SK-N-SH treated with all-trans-retinoic acid at 6 μM for 48 hours (cell line): ENCODE data around the gene PRTFDC1.

Source experiments
- ATAC-seq: fragments of 200-7000 bp; cut with Tn5 transposase; 3 replicates; pipeline ENCODE4 v1.9.1; 2020; ENCODE audit warnings: mild to moderate bottlenecking, moderate library complexity
- ARNTL ChIP-seq: fragments of 450-650 bp; formaldehyde crosslinking; IDR thresholded peaks from 2 replicates; pipeline ENCODE4 v1.5.0; 2020; ENCODE audit warnings: low read depth, mild to moderate bottlenecking, moderate library complexity, borderline replicate concordance
- BACH2 ChIP-seq: fragments of 250-450 bp; sonication (Bioruptor Pico); IDR thresholded peaks from 2 replicates; pipeline ENCODE4 v1.9.0; 2021; ENCODE audit warnings: mild to moderate bottlenecking, borderline replicate concordance
- CSDC2 ChIP-seq: fragments of 250-450 bp; sonication (Bioruptor Pico); IDR thresholded peaks from 2 replicates; pipeline ENCODE4 v1.5.0; 2020; ENCODE audit warnings: mild to moderate bottlenecking, moderate library complexity
- GLIS3 ChIP-seq: fragments of 250-450 bp; sonication (Bioruptor Pico); IDR thresholded peaks from 2 replicates; pipeline ENCODE4 v1.5.0; 2020; ENCODE audit warnings: mild to moderate bottlenecking, moderate library complexity
- ISL1 ChIP-seq: fragments of 250-450 bp; sonication (Bioruptor Pico); IDR thresholded peaks from 2 replicates; pipeline ENCODE4 v2.1.2; 2022; ENCODE audit warnings: mild to moderate bottlenecking, moderate library complexity
- OSR1 ChIP-seq: fragments of 250-450 bp; sonication (Bioruptor Pico); IDR thresholded peaks from 2 replicates; pipeline ENCODE4 v1.8.0; 2022; ENCODE audit warnings: moderate library complexity, mild to moderate bottlenecking, inconsistent platforms
- PPARA ChIP-seq: fragments of 250-450 bp; sonication (Bioruptor Pico); IDR thresholded peaks from 2 replicates; pipeline ENCODE4 v1.5.0; 2020; ENCODE audit warnings: mild to moderate bottlenecking, borderline replicate concordance
- RARB ChIP-seq: fragments of 250-450 bp; sonication (Bioruptor Pico); IDR thresholded peaks from 2 replicates; pipeline ENCODE4 v1.8.0; 2021; ENCODE audit warnings: mild to moderate bottlenecking, moderate library complexity
- SNAI2 ChIP-seq: fragments of 250-450 bp; sonication (Bioruptor Pico); IDR thresholded peaks from 2 replicates; pipeline ENCODE4 v1.5.0; 2020; ENCODE audit warnings: mild to moderate bottlenecking, moderate library complexity
- TCF4 ChIP-seq: fragments of 250-450 bp; sonication (Bioruptor Pico); IDR thresholded peaks from 2 replicates; pipeline ENCODE4 v1.8.0; 2021; ENCODE audit warnings: mild to moderate bottlenecking, moderate library complexity, borderline replicate concordance
- TOX ChIP-seq: fragments of 250-450 bp; sonication (Bioruptor Pico); IDR thresholded peaks from 2 replicates; pipeline ENCODE4 v1.8.0; 2021; ENCODE audit warnings: mild to moderate bottlenecking, moderate library complexity, borderline replicate concordance
- ZC3H10 ChIP-seq: fragments of 250-450 bp; sonication (Bioruptor Pico); IDR thresholded peaks from 2 replicates; pipeline ENCODE4 v1.5.1; 2021; ENCODE audit warnings: mild to moderate bottlenecking, moderate library complexity
- ZFP3 ChIP-seq: fragments of 250-450 bp; sonication (Bioruptor Pico); IDR thresholded peaks from 2 replicates; pipeline ENCODE4 v1.5.0; 2020; ENCODE audit warnings: mild to moderate bottlenecking, moderate library complexity
- ZNF565 ChIP-seq: fragments of 450-650 bp; formaldehyde crosslinking; conservative IDR thresholded peaks from 2 replicates; pipeline ENCODE4 v1.5.0; 2020; ENCODE audit warnings: low read depth, mild to moderate bottlenecking, moderate library complexity
- ZNF70 ChIP-seq: fragments of 450-650 bp; formaldehyde crosslinking; IDR thresholded peaks from 2 replicates; pipeline ENCODE4 v1.5.0; 2020; ENCODE audit warnings: mild to moderate bottlenecking, moderate library complexity
- ZNF8 ChIP-seq: fragments of 450-650 bp; formaldehyde crosslinking; IDR thresholded peaks from 2 replicates; pipeline ENCODE4 v1.5.0; 2020; ENCODE audit warnings: mild to moderate bottlenecking, moderate library complexity
- TF ChIP-seq, protein P1 (sequence below): fragments of 250-450 bp; sonication (Bioruptor Pico); IDR thresholded peaks from 2 replicates; pipeline ENCODE4 v1.8.0; 2021; ENCODE audit warnings: low read depth, mild to moderate bottlenecking, moderate library complexity, borderline replicate concordance
- TF ChIP-seq, protein P2 (sequence below): fragments of 250-450 bp; sonication (Bioruptor Pico); IDR thresholded peaks from 2 replicates; pipeline ENCODE4 v1.5.0; 2020; ENCODE audit warnings: mild to moderate bottlenecking, moderate library complexity
- TF ChIP-seq, protein P3 (sequence below): fragments of 250-450 bp; sonication (Bioruptor Pico); IDR thresholded peaks from 2 replicates; pipeline ENCODE4 v1.5.1; 2021; ENCODE audit warnings: mild to moderate bottlenecking, moderate library complexity
- TF ChIP-seq, protein P4 (sequence below): fragments of 250-450 bp; sonication (Bioruptor Pico); IDR thresholded peaks from 2 replicates; pipeline ENCODE4 v1.8.0; 2020; ENCODE audit warnings: mild to moderate bottlenecking, moderate library complexity, borderline replicate concordance

PRTFDC1 gene

DNA sequence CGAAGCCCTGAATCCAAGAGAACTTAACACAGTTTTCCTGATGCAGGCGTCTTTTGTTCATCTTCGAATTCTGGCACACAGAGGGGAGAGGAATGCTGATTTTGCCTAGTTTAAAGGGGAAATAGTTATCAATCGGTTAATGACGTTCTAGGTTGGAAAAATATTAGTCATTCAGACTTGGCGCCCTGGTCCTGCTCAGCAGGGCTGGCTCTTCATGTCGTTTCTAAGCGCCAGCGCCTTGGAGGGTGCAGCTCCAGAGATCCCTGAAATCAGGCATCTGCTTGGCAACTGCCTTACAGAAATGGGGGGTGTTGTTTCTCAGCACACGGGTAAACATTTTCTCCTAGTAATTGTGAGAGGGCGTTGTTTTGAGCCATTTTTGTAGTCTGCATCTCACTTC lies 1.3 kb upstream of the PRTFDC1 start:
- ATAC-seq: no peak

DNA sequence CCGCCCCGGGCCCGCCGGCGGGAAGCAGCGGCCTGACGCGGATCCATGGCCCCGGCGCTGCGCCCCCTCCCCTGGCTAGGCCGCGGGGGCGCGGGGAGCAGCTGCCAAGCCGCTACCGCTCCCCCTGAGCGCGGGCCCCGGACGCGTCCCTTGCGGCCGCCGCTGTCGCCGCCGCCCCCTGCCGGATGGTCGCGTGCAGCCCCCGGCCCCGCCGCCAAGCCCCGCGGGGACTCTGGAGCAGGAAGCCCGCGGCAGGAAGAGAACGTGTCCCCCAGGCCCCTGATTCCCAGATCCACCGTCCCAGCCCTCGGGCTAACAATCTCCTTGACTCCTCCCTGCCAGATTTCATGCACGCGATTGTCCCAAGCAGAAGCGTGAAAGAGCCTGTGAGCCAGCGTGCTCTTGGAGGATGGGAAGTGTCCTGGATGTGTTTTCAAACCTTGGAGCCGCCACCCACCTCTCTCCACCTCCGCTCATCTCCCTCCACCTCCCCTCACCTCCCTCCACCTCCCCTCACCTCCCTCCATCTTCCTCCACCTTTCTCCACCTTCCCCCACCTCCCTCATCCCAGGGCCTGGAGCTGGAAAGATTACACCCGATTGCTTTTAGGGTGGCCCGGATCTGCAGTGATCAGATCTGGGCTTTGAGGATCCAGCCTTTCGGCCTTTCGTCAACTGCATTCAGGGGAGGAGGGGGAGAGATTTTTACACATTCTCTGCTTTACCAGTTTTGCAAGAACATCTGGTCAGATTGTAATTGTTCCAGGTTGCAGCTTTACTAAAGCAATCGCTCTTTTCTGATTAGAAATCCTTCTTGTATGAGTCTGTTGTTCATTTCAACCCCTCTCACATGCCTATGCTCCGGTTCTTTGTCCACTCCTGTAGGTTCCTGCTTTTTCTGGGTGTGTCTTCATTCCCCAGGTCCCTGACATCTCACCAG lies 570 bp upstream of the PRTFDC1 start:
- ATAC-seq: peak; percentile 62
- TF ChIP-seq SNAI2 (CRISPR knock-in tag) (no peak), ZNF8 (CRISPR knock-in tag) (no peak), TOX (CRISPR knock-in tag) (no peak), CSDC2 (CRISPR knock-in tag) (no peak), GLIS3 (no peak), ZFP3 (CRISPR knock-in tag) (no peak), BACH2 (no peak), OSR1 (CRISPR knock-in tag) (no peak), ZNF70 (no peak), RARB (CRISPR knock-in tag) (no peak), PPARA (no peak), TCF4 (CRISPR knock-in tag) (no peak), ZNF565 (CRISPR knock-in tag) (no peak), ISL1 (CRISPR knock-in tag) (no peak)
- TF ChIP-seq, protein P1, sequence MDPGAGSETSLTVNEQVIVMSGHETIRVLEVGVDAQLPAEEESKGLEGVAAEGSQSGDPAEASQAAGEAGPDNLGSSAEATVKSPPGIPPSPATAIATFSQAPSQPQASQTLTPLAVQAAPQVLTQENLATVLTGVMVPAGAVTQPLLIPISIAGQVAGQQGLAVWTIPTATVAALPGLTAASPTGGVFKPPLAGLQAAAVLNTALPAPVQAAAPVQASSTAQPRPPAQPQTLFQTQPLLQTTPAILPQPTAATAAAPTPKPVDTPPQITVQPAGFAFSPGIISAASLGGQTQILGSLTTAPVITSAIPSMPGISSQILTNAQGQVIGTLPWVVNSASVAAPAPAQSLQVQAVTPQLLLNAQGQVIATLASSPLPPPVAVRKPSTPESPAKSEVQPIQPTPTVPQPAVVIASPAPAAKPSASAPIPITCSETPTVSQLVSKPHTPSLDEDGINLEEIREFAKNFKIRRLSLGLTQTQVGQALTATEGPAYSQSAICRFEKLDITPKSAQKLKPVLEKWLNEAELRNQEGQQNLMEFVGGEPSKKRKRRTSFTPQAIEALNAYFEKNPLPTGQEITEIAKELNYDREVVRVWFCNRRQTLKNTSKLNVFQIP (CRISPR knock-in tag): no peak
- TF ChIP-seq, protein P2, sequence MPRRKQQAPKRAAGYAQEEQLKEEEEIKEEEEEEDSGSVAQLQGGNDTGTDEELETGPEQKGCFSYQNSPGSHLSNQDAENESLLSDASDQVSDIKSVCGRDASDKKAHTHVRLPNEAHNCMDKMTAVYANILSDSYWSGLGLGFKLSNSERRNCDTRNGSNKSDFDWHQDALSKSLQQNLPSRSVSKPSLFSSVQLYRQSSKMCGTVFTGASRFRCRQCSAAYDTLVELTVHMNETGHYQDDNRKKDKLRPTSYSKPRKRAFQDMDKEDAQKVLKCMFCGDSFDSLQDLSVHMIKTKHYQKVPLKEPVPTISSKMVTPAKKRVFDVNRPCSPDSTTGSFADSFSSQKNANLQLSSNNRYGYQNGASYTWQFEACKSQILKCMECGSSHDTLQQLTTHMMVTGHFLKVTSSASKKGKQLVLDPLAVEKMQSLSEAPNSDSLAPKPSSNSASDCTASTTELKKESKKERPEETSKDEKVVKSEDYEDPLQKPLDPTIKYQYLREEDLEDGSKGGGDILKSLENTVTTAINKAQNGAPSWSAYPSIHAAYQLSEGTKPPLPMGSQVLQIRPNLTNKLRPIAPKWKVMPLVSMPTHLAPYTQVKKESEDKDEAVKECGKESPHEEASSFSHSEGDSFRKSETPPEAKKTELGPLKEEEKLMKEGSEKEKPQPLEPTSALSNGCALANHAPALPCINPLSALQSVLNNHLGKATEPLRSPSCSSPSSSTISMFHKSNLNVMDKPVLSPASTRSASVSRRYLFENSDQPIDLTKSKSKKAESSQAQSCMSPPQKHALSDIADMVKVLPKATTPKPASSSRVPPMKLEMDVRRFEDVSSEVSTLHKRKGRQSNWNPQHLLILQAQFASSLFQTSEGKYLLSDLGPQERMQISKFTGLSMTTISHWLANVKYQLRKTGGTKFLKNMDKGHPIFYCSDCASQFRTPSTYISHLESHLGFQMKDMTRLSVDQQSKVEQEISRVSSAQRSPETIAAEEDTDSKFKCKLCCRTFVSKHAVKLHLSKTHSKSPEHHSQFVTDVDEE: no peak
- TF ChIP-seq, all 23 proteins: peak for 0

More for the DNA sequence above, 1.3 kb upstream of the PRTFDC1 start:
- TF ChIP-seq ZNF70: no peak
- no peak for TF ChIP-seq TCF4 (CRISPR knock-in tag)
- TF ChIP-seq ZC3H10 (CRISPR knock-in tag): no peak
- no peak for TF ChIP-seq BACH2
- TF ChIP-seq, protein P2: no peak
- TF ChIP-seq ZNF8 (CRISPR knock-in tag): no peak
- no peak for TF ChIP-seq RARB (CRISPR knock-in tag)
- no peak for TF ChIP-seq ZFP3 (CRISPR knock-in tag)
- TF ChIP-seq, protein P3, sequence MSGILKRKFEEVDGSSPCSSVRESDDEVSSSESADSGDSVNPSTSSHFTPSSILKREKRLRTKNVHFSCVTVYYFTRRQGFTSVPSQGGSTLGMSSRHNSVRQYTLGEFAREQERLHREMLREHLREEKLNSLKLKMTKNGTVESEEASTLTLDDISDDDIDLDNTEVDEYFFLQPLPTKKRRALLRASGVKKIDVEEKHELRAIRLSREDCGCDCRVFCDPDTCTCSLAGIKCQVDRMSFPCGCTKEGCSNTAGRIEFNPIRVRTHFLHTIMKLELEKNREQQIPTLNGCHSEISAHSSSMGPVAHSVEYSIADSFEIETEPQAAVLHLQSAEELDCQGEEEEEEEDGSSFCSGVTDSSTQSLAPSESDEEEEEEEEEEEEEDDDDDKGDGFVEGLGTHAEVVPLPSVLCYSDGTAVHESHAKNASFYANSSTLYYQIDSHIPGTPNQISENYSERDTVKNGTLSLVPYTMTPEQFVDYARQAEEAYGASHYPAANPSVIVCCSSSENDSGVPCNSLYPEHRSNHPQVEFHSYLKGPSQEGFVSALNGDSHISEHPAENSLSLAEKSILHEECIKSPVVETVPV (CRISPR knock-in tag): no peak
- TF ChIP-seq CSDC2 (CRISPR knock-in tag): no peak
- no peak for TF ChIP-seq ISL1 (CRISPR knock-in tag)
- TF ChIP-seq, protein P4, sequence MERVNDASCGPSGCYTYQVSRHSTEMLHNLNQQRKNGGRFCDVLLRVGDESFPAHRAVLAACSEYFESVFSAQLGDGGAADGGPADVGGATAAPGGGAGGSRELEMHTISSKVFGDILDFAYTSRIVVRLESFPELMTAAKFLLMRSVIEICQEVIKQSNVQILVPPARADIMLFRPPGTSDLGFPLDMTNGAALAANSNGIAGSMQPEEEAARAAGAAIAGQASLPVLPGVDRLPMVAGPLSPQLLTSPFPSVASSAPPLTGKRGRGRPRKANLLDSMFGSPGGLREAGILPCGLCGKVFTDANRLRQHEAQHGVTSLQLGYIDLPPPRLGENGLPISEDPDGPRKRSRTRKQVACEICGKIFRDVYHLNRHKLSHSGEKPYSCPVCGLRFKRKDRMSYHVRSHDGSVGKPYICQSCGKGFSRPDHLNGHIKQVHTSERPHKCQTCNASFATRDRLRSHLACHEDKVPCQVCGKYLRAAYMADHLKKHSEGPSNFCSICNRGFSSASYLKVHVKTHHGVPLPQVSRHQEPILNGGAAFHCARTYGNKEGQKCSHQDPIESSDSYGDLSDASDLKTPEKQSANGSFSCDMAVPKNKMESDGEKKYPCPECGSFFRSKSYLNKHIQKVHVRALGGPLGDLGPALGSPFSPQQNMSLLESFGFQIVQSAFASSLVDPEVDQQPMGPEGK (CRISPR knock-in tag): no peak
- TF ChIP-seq, protein P1 (CRISPR knock-in tag): no peak
- TF ChIP-seq ARNTL (CRISPR knock-in tag): no peak
- no peak for TF ChIP-seq GLIS3
- TF ChIP-seq PPARA: no peak
- TF ChIP-seq TOX (CRISPR knock-in tag): no peak
